AG09319 (cell line): ENCODE results near the gene C1QTNF7.

Experiments used
- DNase-seq: peaks from one replicate; pipeline ENCODE4 v3.0.0-alpha.2; 2010; ENCODE audit warnings: low read depth; ENCODE audit errors: extremely low read depth
- CTCF ChIP-seq: IDR thresholded peaks from 2 replicates; pipeline ENCODE4 v1.5.1; 2011; ENCODE audit warnings: low read depth, mild to moderate bottlenecking, inconsistent platforms, low read length, moderate library complexity

The C1QTNF7 gene

DNA sequence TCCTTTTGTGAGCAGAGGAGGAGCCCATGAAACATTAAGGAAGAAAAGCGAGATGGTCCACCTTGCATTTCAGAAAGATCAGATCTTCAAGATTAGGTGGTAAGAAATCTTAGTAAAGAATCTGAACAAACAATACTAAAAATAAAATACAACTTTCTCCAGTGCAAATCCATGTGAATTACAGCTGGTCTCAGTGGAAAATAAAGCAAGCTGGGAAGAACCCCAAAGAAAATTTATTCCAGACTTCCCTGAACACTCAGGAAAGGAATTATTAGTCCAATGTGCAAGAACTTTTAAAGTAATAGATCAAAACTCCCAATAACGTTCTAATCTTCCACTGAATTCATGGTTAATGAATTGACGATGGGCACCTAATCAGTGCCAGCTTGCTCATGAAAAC is 37.3 kb upstream of the C1QTNF7 start:
- no peak for DNase-seq
- TF ChIP-seq CTCF = no peak

DNA sequence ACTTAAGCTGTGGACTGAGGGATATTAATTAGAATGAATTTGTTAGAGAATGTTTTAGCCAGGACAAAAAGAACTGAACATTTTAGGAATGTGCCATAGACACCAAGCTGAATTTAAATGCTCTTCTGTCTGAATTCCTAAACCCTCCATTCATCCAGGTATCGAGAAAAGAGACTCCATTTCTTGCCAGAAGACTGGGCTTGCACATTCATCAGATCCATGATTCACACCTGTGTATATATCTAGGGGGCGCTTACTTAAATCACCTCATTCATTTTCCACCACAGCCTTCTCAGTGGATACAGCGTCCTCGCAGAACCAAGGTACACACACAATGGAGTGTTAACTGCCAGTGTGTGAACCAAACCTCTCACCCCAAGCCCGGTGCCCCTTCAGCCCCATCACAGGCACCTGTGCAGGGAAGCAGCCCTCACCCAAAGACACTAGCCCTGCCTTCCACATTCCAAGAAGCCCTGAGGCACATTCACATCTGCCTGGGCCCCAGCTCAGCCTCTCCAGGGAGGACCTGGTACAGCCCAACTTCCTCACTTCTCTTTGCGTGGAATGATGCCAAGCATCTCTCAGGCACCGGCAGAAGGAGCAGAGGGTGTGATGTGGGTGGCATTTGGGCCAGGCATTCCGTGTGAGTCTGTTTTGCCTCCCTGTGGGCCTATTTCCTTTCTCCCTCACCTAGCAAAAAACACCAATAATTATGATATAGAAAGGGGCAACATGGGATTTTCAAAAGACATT is 35.6 kb upstream of the C1QTNF7 start:
- no peak for DNase-seq
- no peak for TF ChIP-seq CTCF

DNA sequence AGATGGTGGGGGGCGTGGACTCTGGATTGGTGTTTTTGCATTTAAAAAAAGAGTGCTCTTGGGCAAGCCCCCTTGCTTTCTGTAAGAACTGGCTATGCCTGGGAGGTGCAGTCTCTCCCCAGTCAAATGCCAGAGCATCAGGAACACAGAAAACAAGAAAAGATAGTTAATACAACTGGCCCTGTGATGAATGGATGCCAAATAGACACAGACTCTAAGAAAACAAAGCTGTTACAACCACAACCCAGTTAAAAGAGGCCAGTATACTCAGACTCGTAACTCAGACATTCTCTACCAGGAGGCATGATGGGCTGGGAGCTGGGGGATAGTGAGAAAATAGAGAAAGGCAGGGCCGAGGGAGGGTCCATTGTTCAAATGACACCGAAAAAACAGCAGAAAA is 32.5 kb upstream of the C1QTNF7 start:
- DNase-seq = no peak
- no peak for TF ChIP-seq CTCF

DNA sequence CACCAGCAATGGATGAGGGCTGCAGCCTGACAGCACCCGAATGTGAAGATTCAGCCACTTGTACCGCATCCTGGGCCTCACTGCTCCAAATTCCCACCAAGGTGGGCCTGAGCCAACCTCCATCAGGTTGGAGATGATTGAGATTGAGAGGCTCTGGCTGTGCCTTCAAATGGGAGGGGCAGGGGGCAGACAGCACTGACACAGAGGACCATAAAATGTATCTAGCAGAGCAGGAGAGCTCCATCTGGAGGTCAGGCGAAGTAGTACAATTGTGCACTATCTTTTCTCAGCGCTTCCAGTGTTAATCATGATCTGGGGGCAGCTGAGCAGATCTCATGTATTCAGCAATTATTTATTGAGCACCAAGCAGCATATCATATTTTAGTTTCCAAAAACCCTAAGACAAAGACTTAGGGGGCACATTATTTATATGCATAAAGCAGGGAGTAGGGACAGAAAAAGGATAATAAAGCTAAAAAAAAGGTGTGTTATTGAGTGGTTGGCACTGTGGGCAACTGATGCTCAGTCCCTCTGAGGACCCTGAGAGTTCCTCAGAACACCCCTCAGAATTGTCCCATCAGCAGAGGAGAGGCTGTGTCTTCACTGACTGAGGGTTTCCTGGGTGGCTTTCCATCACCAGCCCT is 31.6 kb upstream of the C1QTNF7 start:
- peak; percentile 60 for TF ChIP-seq CTCF
- no peak for DNase-seq

GRCh38 chr4:15398001-15398400 is 29.8 kb upstream of the C1QTNF7 start:
- no peak for TF ChIP-seq CTCF
- DNase-seq = no peak

DNA sequence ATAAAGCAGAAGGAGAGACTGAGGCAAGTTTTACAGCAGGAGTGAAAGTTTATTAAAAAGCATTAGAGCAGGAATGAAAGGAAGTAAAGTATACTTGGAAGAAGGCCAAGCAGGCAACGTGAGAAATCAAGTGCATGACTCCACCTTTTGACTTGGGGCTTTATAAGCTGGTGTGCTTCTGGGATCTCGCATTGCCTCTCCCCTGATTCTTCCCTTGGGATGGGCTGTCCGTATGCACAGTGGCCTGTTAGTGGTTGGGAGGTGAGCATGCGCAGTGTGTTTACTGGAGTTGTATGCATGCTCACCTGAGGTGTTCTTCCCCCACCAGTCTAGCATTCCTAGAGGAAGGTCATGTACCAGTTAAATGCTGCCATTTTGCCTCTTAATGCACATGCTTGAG is 29.1 kb upstream of the C1QTNF7 start:
- TF ChIP-seq CTCF = no peak
- DNase-seq = no peak

DNA sequence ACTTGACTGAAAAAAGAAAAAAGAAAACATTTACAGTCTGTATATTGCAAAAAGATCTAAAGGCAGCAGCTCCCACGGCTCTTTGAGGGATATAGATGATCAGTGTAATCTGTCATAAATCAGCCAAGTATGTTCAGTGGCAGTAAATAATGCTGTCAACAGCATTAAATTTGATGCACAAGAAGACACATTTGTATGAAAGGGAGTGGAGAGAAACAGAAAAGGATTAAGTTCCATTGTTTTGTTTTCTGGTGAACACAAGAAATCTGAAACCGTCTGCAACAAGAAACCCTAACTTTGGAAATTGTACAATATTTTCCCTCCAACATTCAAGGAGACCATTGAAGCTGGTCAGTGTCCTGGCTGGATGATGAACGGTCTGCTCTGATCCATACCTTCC is 27.6 kb upstream of the C1QTNF7 start:
- DNase-seq = no peak
- TF ChIP-seq CTCF = no peak
